ENCODE results near the gene UGT1A9. TPM values are rescaled to one million over a fixed set of nuclear protein-coding genes. Genes with fewer than 3 reads are reported as not detected.

Gene UGT1A9
- total and polyA plus RNA-seq, 7 donors, result not detected

GRCh38 chr2:233754872-233755611 is 83.3 kb downstream of the UGT1A9 start:
- Histone ChIP-seq H3K4me1 (no peaks in the 10 kb centered on the region), H3K27me3 (ENCODE audit: insufficient read depth in 3 of 3, low read length in 2 of 3) (peaks cover 0 to 1% (median 0%) of the 10 kb centered on the region in 3 donors), H3K4me3 (no peak overlapping the region), H3K27ac (no peak overlapping the region), H3K9me3 (no peaks in the 10 kb centered on the region), H3K36me3 (ENCODE audit: insufficient read depth in 1 of 2, low read depth in 1 of 2) (no peaks in the 10 kb centered on the region)
- WGBS, 3 donors, result 86 to 92% (median 90%) methylated on average over 42 to 44 of the region's 44 CpGs
- intact Hi-C loops (cut with DNase I), result no loop called here
- ATAC-seq (no peak), DNase-seq (no peak)
- TF ChIP-seq, protein P1, sequence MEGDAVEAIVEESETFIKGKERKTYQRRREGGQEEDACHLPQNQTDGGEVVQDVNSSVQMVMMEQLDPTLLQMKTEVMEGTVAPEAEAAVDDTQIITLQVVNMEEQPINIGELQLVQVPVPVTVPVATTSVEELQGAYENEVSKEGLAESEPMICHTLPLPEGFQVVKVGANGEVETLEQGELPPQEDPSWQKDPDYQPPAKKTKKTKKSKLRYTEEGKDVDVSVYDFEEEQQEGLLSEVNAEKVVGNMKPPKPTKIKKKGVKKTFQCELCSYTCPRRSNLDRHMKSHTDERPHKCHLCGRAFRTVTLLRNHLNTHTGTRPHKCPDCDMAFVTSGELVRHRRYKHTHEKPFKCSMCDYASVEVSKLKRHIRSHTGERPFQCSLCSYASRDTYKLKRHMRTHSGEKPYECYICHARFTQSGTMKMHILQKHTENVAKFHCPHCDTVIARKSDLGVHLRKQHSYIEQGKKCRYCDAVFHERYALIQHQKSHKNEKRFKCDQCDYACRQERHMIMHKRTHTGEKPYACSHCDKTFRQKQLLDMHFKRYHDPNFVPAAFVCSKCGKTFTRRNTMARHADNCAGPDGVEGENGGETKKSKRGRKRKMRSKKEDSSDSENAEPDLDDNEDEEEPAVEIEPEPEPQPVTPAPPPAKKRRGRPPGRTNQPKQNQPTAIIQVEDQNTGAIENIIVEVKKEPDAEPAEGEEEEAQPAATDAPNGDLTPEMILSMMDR (IDR thresholded peaks at IDR 0.05), result no peak

- TF ChIP-seq, protein P1 (IDR thresholded peaks at IDR 0.05), result no peak
- no peaks in the 10 kb centered on the region for H3K36me3 ChIP-seq (ENCODE audit: insufficient read depth in 1 of 2, low read depth in 1 of 2)
- H3K27ac ChIP-seq, result no peak overlapping the region
- H3K27me3 ChIP-seq (ENCODE audit: insufficient read depth in 3 of 3, low read length in 2 of 3), result peaks cover 0 to 1% (median 0%) of the 10 kb centered on the region in 3 donors
- H3K4me3 ChIP-seq, result no peak overlapping the region
- WGBS, 3 donors, result 67 to 71% (median 69%) methylated on average over 7 of the region's 7 CpGs
- intact Hi-C loops (cut with DNase I), result no loop called here
- DNase-seq, result no peak
- ATAC-seq, result no peak
- H3K9me3 ChIP-seq, result no peaks in the 10 kb centered on the region
- H3K4me1 ChIP-seq, result no peaks in the 10 kb centered on the region
These were observed 84.9 kb downstream of the UGT1A9 start for GRCh38 chr2:233756429-233757081.

GRCh38 chr2:233758141-233758540 is 86.4 kb downstream of the UGT1A9 start:
- intact Hi-C loops (cut with DNase I), result no loop called here
- no peaks in the 10 kb centered on the region for H3K36me3 ChIP-seq (ENCODE audit: insufficient read depth in 1 of 2, low read depth in 1 of 2)
- TF ChIP-seq, protein P1 (IDR thresholded peaks at IDR 0.05), result no peak
- H3K27ac ChIP-seq, result no peak overlapping the region
- no peak for ATAC-seq
- H3K4me3 ChIP-seq, result no peak overlapping the region
- no peak for DNase-seq
- H3K9me3 ChIP-seq, result no peaks in the 10 kb centered on the region
- H3K27me3 ChIP-seq (ENCODE audit: insufficient read depth in 3 of 3, low read length in 2 of 3), result peaks cover 0 to 1% (median 0%) of the 10 kb centered on the region in 3 donors
- no peaks in the 10 kb centered on the region for H3K4me1 ChIP-seq

- Histone ChIP-seq H3K4me1 (no peaks in the 10 kb centered on the region), H3K9me3 (no peaks in the 10 kb centered on the region), H3K27ac (no peak overlapping the region), H3K4me3 (no peak overlapping the region), H3K36me3 (ENCODE audit: insufficient read depth in 1 of 2, low read depth in 1 of 2) (no peaks in the 10 kb centered on the region), H3K27me3 (ENCODE audit: insufficient read depth in 3 of 3, low read length in 2 of 3) (peaks cover 0 to 1% (median 0%) of the 10 kb centered on the region in 3 donors)
- ATAC-seq (no peak), DNase-seq (no peak)
- intact Hi-C loops (cut with DNase I), result no loop called here
- 83 to 92% (median 90%) methylated on average over 2 of the region's 2 CpGs for WGBS, 3 donors
- TF ChIP-seq, protein P1 (IDR thresholded peaks at IDR 0.05), result no peak
These were observed 87.2 kb downstream of the UGT1A9 start for GRCh38 chr2:233758849-233759248.
